HG03575 (cell line): ENCODE measurements around the gene CFAP99.
"Not testable (repeated sequence)": the region's sequence is repeated elsewhere in the genome, so short reads cannot be mapped to it uniquely, and the experiment has no call there.

Experiments used
- ATAC-seq: cut with Tn5 transposase; IDR thresholded peaks from one replicate; pipeline ENCODE4 v1.9.1; 2021; ENCODE audit not compliant: unreplicated experiment, insufficient number of reproducible peaks, low FRiP score; ENCODE audit errors: extremely low read depth

CFAP99 gene

DNA sequence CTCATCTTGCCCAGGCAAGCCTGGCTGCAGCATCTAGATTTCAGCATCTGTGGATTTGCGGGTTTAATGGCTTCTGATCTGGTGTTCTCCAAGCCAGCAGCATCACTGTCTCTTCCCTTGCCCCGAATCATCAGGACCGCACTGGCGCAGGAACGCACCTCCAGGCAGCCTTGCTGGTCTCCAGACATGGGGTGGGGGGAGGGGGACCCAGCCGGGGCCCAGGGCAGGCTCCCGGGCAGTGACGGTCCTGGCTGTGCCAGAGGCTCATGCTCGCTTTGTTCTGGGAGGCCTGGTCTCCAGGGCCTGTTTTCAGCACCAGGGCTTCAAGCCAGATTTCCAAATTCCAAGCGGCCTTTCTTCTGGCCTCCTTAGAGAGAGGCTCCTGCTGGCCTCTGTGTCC, 4.9 kb downstream of the CFAP99 start:
- ATAC-seq, result no peak

DNA sequence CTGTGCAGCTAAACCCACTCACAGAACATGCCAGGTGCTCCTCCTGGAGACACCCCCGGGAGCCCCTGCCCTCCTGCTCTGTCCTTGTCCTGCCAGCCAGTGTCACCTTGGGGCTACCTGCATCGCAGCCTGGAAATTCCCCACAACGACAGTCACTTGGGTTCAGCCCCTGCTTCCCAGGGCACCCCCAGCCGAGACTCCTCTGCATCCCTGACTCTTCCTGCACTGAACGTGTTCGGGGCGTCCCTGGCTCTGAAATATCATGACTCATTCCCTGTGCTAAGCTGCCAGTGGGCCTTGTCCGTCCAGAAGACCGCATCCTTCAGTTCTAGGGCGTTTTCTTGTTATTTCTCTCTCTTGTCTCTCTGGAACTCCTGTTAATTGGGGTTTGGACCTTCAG, 5.8 kb downstream of the CFAP99 start:
- ATAC-seq, result no peak

- no peak for ATAC-seq
Measured at GRCh38 chr4:2425386-2426068, 6.8 kb downstream of the CFAP99 start.

GRCh38 chr4:2426069-2426397, 7.3 kb downstream of the CFAP99 start:
- no peak for ATAC-seq

DNA sequence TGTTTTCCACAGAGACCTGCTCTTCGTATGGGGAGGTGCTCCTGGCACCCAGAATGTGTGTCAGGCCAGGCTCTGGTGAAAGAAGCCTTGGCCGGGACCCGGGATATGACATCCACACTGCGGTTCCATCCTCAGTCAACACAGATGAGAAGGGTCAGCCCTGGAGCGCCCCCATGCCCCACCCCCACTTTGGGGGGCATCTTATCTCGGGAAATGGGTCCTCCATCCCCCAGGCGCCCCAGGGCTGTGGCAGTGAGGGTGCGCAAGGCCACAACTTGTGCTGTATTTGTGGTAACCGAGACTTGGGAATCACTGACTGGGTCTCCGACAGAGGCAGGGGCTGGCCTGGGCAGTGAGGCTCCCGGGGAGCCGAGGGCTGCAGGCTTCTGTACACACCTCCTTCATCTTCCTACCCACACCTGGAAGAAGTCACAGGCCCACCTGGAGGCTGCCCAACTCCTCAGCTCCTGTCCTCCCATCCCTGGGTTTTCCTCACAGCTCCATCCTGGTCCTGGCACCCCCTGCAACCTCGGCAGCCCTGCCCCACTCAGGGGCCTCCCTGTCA, 8.0 kb downstream of the CFAP99 start:
- no peak for ATAC-seq

DNA sequence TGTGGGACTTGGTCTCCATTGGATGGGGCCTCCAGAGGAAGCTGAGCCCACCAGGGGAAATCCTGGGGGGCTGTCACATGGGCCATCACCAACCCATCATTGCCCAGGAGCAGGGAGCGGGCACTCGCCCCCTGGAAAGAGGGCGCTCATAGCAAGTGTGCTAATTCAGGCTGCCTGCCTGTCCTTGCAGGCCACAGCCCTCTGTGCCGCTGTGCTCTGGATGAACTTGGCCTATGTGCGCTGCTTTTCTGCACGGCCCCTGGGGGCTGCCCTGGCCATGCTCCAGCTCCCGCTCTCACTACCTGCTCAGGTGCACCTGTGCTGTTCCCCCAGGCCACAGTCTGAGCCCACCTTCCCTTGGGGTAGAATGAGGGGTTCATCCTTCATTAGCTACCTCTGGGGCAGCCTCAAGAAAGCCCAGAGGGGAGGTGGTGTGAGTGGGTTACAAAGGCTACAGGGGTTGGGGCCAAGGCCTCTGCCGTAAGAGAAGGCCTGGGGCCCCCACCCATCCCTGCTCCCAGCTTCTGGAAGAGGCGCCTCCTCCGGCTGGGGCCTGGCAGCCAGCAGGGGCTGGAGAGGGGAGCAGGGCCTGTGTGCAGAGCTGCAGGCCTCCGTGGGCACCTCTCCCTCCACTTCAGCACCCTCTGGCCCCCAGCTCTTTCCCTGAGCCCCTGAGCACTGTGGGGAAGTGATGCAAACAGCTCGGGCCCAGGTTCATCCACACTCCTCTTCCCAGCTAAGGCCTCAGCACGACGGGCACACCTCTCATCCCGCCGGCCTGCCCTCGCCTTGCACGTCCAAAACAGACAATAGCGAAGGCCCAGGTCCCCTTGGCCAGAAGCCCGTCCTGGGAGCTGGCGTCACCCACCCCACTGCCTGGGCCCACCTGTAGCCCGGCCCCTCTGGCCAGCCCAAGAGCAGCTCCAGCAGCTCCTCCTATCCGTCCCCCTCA, 8.9 kb downstream of the CFAP99 start:
- no peak for ATAC-seq

DNA sequence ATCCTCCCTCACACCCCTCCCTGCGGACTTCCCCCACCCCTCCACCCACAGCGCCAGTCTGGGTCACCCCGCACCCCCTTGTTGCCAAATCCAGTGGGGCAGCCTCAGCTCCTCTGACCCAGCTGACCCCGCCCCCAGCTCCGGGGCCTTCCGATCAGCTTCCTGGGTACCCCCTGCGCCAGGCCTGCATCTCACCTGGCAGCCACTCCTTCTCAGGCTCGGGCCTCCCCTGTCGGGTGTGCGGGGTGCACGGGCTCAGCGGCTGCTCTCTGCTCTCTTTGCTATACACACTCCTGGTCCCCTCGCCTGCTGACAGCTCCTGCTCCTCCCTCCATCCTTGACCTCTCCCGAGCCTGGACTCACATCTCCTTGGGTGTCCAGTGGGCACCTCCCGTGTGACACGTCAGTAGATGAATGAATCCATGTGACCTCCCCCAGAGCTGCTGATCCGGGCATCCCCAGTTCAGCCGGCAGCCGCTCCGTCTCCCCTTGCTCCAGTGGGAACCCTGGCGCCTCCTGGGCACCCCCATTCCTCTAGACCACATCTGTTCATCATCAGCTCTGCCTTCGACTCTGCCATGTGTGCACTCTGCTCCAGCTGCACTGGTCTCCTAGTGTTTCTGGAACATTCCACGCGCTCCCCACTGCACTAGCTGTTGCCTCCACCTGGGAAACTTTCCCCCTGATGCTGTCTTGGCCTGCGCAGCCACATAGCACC, 9.9 kb downstream of the CFAP99 start:
- ATAC-seq, result no peak

DNA sequence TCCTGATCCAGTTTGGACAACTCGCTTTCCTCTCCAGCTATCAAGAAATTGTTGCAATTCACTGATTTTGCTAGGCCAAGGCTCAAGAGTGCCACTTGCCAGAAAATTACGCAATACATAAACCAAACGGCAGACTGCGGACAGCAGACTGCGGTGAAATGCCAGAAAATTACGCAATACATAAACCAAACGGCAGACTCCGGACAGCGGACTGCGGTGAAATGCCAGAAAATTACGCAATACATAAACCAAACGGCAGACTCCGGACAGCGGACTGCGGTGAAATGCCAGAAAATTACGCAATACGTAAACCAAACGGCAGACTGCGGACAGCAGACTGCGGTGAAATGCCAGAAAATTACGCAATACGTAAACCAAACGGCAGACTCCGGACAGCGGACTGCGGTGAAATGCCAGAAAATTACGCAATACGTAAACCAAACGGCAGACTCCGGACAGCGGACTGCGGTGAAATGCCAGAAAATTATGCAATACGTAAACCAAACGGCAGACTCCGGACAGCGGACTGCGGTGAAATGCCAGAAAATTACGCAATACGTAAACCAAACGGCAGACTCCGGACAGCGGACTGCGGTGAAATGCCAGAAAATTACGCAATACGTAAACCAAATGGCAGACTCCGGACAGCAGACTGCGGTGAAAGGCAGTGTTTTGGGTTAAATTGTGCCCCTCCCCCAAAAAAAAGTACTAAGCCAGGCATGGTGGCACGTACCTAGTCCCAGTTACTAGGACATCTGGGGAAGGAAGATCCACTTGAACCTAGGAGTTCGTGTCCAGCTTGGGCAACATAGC, 11.4 kb downstream of the CFAP99 start:
- ATAC-seq, result not testable (repeated sequence)

DNA sequence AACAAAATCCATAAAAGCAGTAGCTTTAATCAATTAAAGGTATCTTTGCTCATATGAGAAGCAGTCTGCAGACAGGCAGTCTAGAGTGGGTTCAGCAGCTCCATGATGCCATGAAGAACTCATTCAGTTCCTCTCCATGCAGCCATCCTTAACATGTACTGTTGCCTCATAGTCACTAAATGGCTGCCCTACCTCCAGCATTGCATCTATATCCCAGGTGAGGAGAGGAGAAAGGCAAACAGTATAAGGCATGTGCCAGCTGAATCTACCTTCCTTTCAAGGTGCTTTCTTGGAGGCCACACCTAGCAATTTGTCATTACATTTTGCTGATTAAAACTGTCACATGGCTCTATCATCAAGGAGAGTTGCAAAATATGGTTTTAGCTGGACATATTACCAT, 13.2 kb downstream of the CFAP99 start:
- ATAC-seq, result no peak

GRCh38 chr4:2432991-2433530, 14.3 kb downstream of the CFAP99 start:
- ATAC-seq, result no peak

DNA sequence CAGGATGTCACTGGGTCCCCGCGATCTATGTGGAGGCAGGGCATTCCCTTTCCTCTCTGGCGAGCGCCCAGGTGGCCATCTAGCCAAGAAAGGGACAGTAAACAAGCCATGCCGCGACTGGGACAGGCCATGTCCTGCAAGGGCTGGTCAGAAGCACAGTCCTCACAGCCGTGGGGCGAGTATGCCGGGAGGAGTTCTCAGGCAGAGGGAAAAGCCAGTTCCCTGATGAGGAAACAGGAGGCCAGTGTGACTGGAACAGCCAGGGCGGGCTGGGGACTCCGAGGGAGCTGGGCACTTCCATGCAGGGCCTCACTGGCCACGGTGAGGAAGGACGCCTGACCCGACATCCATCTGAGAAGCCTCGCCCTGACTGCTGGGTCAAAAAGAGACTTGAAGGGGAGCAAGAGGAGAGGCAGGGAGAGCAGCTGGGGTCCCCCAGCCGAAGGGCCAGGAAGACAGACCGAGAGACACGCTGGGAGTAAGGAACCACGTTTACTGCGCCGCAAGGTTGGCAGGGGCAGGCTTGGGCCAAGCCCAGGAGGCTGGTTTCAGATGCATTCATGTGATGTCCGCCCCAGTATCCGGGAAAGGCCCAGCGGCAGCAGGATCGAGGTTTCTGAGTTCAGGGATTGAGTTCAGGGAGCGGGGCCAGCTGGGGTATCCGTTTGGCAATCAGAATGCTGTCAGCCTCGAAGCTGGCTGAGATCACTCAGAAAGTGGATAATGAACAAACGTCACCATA, 15.0 kb downstream of the CFAP99 start:
- no peak for ATAC-seq

DNA sequence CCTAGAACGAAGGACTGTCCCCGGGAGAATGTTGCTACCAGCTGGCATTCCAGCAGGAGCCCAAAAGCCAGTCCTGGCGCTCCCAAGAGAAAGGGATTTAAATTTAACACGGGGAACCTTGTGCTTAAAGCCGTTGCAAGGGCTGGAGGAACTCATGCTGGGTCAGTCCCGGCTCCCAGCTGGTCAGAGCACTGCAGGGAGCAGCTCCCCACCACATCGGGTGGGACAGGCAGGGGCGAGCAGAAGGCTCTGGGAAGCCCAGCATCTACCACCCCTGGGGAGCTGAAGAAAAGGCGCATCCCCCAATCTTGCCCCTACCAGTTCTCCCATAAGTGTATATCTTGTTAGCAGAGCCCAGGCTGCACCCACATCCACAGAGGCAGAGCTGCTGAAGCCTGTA, 15.7 kb downstream of the CFAP99 start:
- ATAC-seq, result no peak

GRCh38 chr4:2436301-2436700, 17.5 kb downstream of the CFAP99 start:
- no peak for ATAC-seq

DNA sequence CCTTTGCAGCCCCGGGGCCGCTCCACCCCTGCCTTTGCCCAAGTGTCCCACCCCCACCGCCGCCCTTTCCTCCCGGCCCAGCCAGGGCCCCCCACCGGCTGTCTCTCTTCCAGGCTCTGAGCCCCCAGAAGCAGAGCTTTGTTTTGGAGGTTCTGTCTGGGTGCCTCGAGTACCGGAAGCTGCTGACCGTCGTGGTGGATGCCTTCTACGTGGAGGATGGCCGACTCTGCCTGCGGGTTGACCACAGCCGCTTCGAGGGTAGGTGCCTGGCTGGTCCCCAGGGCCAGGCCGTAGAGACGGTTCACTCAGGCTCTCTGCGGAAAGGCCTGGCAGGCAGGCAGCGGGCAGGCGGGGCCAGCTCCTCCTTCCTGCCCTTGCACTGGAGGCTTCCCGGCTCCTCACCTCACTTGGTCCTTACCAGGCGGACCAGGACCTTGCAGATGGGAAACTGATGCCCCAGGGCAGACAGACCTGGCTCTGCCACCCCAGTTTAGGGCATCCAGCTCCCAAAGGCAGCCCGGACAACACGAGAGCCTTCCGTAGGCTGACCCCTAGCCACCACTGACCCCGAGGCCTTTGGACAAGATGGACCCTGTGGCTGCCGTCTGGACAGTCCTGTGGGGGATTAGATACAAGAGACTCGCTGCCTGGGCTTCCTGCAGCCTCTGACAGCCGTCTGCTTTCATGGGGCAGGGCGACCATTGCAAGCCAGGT, 18.2 kb downstream of the CFAP99 start:
- no peak for ATAC-seq

- ATAC-seq, result no peak
Measured at GRCh38 chr4:2437475-2438215, 18.9 kb downstream of the CFAP99 start.

- ATAC-seq, result no peak
Measured at GRCh38 chr4:2438822-2439718, 20.3 kb downstream of the CFAP99 start.
